Measurements from ENCODE around the gene KCND1. TPM values are rescaled to one million over a fixed set of nuclear protein-coding genes. Genes with fewer than 3 reads are reported as not detected.

Gene KCND1
- total and polyA plus RNA-seq, 10 donors: 1.5 to 3.7 (median 2.1) TPM

GRCh38 chrX:48958635-48959094, 13.0 kb downstream of the KCND1 start:
- Histone ChIP-seq H3K9me3 (no peaks in the 10 kb centered on the region), H3K27me3 (replicated peaks in 1 of 7) (no peaks in the 10 kb centered on the region), H3K36me3 (peaks cover 0 to 27% (median 2%) of the 10 kb centered on the region in 6 donors), H3K27ac (peak overlapping the region; percentile 70 to 98 (median 96)), H3K4me1 (peaks cover 8 to 72% (median 44%) of the 10 kb centered on the region in 6 donors), H3K4me3 (peak overlapping the region; percentile 10 to 82 (median 58))
- intact Hi-C loops (cut with DNase I; ENCODE audit: low total_unique reads): no loop called here
- peak; percentile 83 for DNase-seq
- WGBS, 5 donors: 0 to 50% (median 2%) methylated on average over 11 to 21 of the region's 21 CpGs
- TF ChIP-seq CTCF (IDR thresholded peaks at IDR 0.05 in 8 of 11, conservative IDR thresholded peaks at IDR 0.05 in 3 of 11) (no peak), POLR2A (IDR thresholded peaks at IDR 0.05) (no peak), POLR2AphosphoS5 (IDR thresholded peaks at IDR 0.05) (no peak)

- TF ChIP-seq POLR2AphosphoS5 (IDR thresholded peaks at IDR 0.05): peak; percentile 85 to 89 (median 87)
- peak in 2 of 3 donors; percentile 14 to 57 for TF ChIP-seq POLR2A (IDR thresholded peaks at IDR 0.05)
- TF ChIP-seq CTCF (IDR thresholded peaks at IDR 0.05 in 8 of 11, conservative IDR thresholded peaks at IDR 0.05 in 3 of 11): peak in 4 of 11 experiments; percentile 10 to 30 (median 17)
- Histone ChIP-seq H3K9me3 (no peaks in the 10 kb centered on the region), H3K27me3 (replicated peaks in 1 of 7) (no peaks in the 10 kb centered on the region), H3K36me3 (peaks cover 0 to 30% (median 2%) of the 10 kb centered on the region in 6 donors), H3K4me3 (peak overlapping the region; percentile 38 to 82 (median 60)), H3K27ac (peak overlapping the region; percentile 70 to 98 (median 96)), H3K4me1 (peaks cover 8 to 75% (median 51%) of the 10 kb centered on the region in 6 donors)
- WGBS, 5 donors: 0 to 47% (median 0%) methylated on average over 33 to 66 of the region's 66 CpGs
- DNase-seq: peak; percentile 96
- intact Hi-C loops (cut with DNase I; ENCODE audit: low total_unique reads): no loop called here
These were observed 13.6 kb downstream of the KCND1 start for GRCh38 chrX:48957827-48958634.

GRCh38 chrX:48957477-48957826, 14.2 kb downstream of the KCND1 start, which contains the start of gene OTUD5:
Gene OTUD5 (minus strand): TSS chrX:48957607. CDS start chrX:48957570, 37 bp downstream.
- DNase-seq: peak; percentile 93
- TF ChIP-seq POLR2A (IDR thresholded peaks at IDR 0.05) (no peak), POLR2AphosphoS5 (IDR thresholded peaks at IDR 0.05) (no peak), CTCF (IDR thresholded peaks at IDR 0.05 in 8 of 11, conservative IDR thresholded peaks at IDR 0.05 in 3 of 11) (no peak)
- Histone ChIP-seq H3K4me3 (peak within 1 kb of the TSS; percentile 50 to 82 (median 60)), H3K27me3 (replicated peaks in 1 of 7) (no peaks in the 10 kb centered on the region), H3K36me3 (peaks cover 0 to 30% (median 2%) of the 10 kb centered on the region in 6 donors), H3K27ac (peak within 1 kb of the TSS; percentile 70 to 98 (median 96)), H3K9me3 (no peaks in the 10 kb centered on the region), H3K4me1 (peaks cover 8 to 75% (median 55%) of the 10 kb centered on the region in 6 donors)
- intact Hi-C loops (cut with DNase I; ENCODE audit: low total_unique reads): no loop called here
- WGBS, 5 donors: 0 to 25% (median 2%) methylated on average over 2 to 53 of the region's 53 CpGs

Data from spleen (tissue), 11 donors.